Measurements from ENCODE around the gene RBM15. TPM values are rescaled to one million over a fixed set of nuclear protein-coding genes. Genes with fewer than 3 reads are reported as not detected.

Gene RBM15
- total RNA-seq, 1 experiment from 2014 or later: 44.0 TPM

DNA sequence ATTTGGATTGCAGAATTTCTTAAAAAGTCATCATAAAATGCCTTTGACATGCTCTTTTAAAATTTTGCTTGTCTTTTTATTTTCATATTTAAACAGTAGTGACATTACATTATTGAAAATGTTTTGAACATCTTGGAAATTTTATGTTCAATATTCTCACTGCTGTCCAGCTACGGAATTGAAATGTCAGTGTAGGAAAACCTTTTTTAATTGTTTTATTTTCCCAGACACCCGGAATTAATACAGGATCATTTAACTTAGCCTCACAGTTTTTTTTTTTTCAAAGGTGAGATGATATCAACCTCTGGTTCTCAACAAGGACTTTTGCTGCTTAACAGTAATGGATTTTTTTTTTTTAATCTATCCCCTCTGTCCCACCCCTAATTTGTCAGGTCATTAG is 4.1 kb downstream of the RBM15 start:
- H3K9ac ChIP-seq (ENCODE audit: low read length): no peak overlapping the region
- TF ChIP-seq MAX (IDR thresholded peaks at IDR 0.05) (no peak), ELF1 (IDR thresholded peaks at IDR 0.05; ENCODE audit: borderline replicate concordance, low read depth) (no peak), POLR2A (IDR thresholded peaks at IDR 0.05; ENCODE audit: borderline replicate concordance, extremely low read depth, insufficient read depth, insufficient read length) (no peak), EZH2 (IDR thresholded peaks at IDR 0.05) (no peak), RAD21 (IDR thresholded peaks at IDR 0.05; ENCODE audit: low read depth) (no peak), ZFX (IDR thresholded peaks at IDR 0.05) (no peak), CTCF (IDR thresholded peaks at IDR 0.05 in 2 of 3, conservative IDR thresholded peaks at IDR 0.05 in 1 of 3; ENCODE audit: borderline replicate concordance in 1 of 3, insufficient read depth in 1 of 3, low read depth in 2 of 3, low read length in 2 of 3) (no peak)
- H3K9me2 ChIP-seq (ENCODE audit: insufficient read depth): no peaks in the 10 kb centered on the region
- peaks cover 89% of the 10 kb centered on the region for H3K79me2 ChIP-seq (ENCODE audit: insufficient read depth, low read length)
- H3K4me2 ChIP-seq (ENCODE audit: low read length): no peak overlapping the region
- peaks cover 4 to 10% of the 10 kb centered on the region in 2 experiments; a peak in 3 of 4 replicates for H3K4me1 ChIP-seq (ENCODE audit: control insufficient read depth in 1 of 2, insufficient read depth in 2 of 2, low read length in 2 of 2)
- peaks cover 58 to 59% of the 10 kb centered on the region in 2 experiments for H3K36me3 ChIP-seq (ENCODE audit: control insufficient read depth in 1 of 2, insufficient read depth in 2 of 2, low read length in 2 of 2)
- intact Hi-C loops (cut with micrococcal nuclease): no loop called here
- no peaks in the 10 kb centered on the region for H3K27me3 ChIP-seq (ENCODE audit: insufficient read depth, low read length)
- ChIA-PET CTCF (no interaction called here), POLR2A (no interaction called here), RAD21 (ENCODE audit: low non-redundant PET in 1 of 2, low total read pairs in 2 of 2, uncharacterized antibody in 2 of 2, unreplicated experiment in 2 of 2) (no interaction called here)
- no TSS peak for BruUV-seq (replicated peaks)
- DNase-seq (ENCODE audit: low read depth, low spot score): no peak
- H3K27ac ChIP-seq (ENCODE audit: low read depth, low read length): no peak overlapping the region
- H4K20me1 ChIP-seq (ENCODE audit: insufficient read depth): peaks cover 46% of the 10 kb centered on the region; the same call in 1 of the 2 replicates
- no peak for ATAC-seq
- no peaks in the 10 kb centered on the region for H3K9me3 ChIP-seq (ENCODE audit: control insufficient read depth in 1 of 2, insufficient read depth in 1 of 2, low read depth in 1 of 2, low read length in 2 of 2)
- H2AFZ ChIP-seq (ENCODE audit: low read depth, low read length, poor library complexity, severe bottlenecking): no peak overlapping the region
- no peak overlapping the region for H3K4me3 ChIP-seq (replicated peaks in 1 of 2; ENCODE audit: low read depth in 1 of 2, low read length in 2 of 2)

DNA sequence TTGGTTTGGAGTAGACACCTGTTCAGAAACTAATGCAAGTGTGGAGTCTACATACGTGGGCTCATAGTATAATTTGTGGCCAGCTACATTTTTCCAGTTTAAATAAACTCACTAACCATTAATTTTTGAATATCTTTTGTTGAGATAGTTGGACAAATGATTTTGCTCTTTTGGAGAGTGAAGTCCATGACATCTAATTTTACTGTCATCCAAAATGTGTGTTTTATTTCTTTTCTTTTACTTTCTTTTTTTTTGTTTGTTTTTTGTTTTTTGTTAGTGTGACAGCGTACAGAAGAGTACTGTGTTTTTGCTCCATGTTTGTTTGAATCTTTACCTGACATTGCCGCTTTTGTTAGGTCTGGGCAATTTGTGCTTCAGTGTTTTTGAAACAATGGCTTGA is 5.0 kb downstream of the RBM15 start:
- ChIA-PET CTCF (no interaction called here), RAD21 (ENCODE audit: low non-redundant PET in 1 of 2, low total read pairs in 2 of 2, uncharacterized antibody in 2 of 2, unreplicated experiment in 2 of 2) (no interaction called here), POLR2A (no interaction called here)
- Histone ChIP-seq H3K27ac (ENCODE audit: low read depth, low read length) (no peak overlapping the region), H3K9me2 (ENCODE audit: insufficient read depth) (no peaks in the 10 kb centered on the region), H4K20me1 (ENCODE audit: insufficient read depth) (peaks cover 55% of the 10 kb centered on the region; the same call in 1 of the 2 replicates), H3K9me3 (ENCODE audit: control insufficient read depth in 1 of 2, insufficient read depth in 1 of 2, low read depth in 1 of 2, low read length in 2 of 2) (no peaks in the 10 kb centered on the region), H3K79me2 (ENCODE audit: insufficient read depth, low read length) (peaks cover 98% of the 10 kb centered on the region), H3K9ac (ENCODE audit: low read length) (no peak overlapping the region), H3K4me2 (ENCODE audit: low read length) (no peak overlapping the region), H3K36me3 (ENCODE audit: control insufficient read depth in 1 of 2, insufficient read depth in 2 of 2, low read length in 2 of 2) (peaks cover 59 to 64% of the 10 kb centered on the region in 2 experiments), H2AFZ (ENCODE audit: low read depth, low read length, poor library complexity, severe bottlenecking) (no peak overlapping the region), H3K4me3 (replicated peaks in 1 of 2; ENCODE audit: low read depth in 1 of 2, low read length in 2 of 2) (no peak overlapping the region), H3K27me3 (ENCODE audit: insufficient read depth, low read length) (no peaks in the 10 kb centered on the region), H3K4me1 (ENCODE audit: control insufficient read depth in 1 of 2, insufficient read depth in 2 of 2, low read length in 2 of 2) (peaks cover 4 to 9% of the 10 kb centered on the region in 2 experiments; a peak in 3 of 4 replicates)
- ATAC-seq (no peak), DNase-seq (ENCODE audit: low read depth, low spot score) (no peak)
- TF ChIP-seq ZFX (IDR thresholded peaks at IDR 0.05) (no peak), EZH2 (IDR thresholded peaks at IDR 0.05) (no peak), SP1 (IDR thresholded peaks at IDR 0.05; ENCODE audit: low read depth) (no peak)
- intact Hi-C loops (cut with micrococcal nuclease): no loop called here
- BruUV-seq (replicated peaks): no TSS peak
